Body of pancreas (tissue), 4 donors: Measurements from ENCODE around the gene DOCK9. TPM values are rescaled to one million over a fixed set of nuclear protein-coding genes. Genes with fewer than 3 reads are reported as not detected.

Experiments used
- ATAC-seq: fragments of 150-250 bp; one replicate; pipeline ENCODE4 v1.9.1; 2016
- DNase-seq, 4 donors: peaks; one replicate each; pipeline ENCODE4 v3.0.0-alpha.2; 2019
- H3K27ac ChIP-seq, 4 donors: fragments of 200-600 bp; sonication (generic); 1 replicate in 3 of 4; 2 replicates in 1 of 4; pipeline versions ENCODE4 v1.5.1 to v1.6.1; 2016 to 2019; ENCODE audit warnings: mild to moderate bottlenecking in 1 of 4, mixed read lengths in 1 of 4, moderate library complexity in 1 of 4
- H3K27me3 ChIP-seq, 2 donors: fragments of 200-600 bp; sonication (generic); one replicate each; pipeline ENCODE4 v1.6.0; 2016; ENCODE audit warnings: mild to moderate bottlenecking in 1 of 2
- H3K36me3 ChIP-seq, 2 donors: fragments of 200-600 bp; sonication (generic); replicated peaks in 1 of 2; 2 replicates each; pipeline ENCODE4 v1.5.1; 2016; ENCODE audit warnings: low read depth in 2 of 2; ENCODE audit not compliant: insufficient read depth in 1 of 2
- H3K4me1 ChIP-seq: fragments of 200-600 bp; sonication (generic); one replicate; pipeline ENCODE4 v1.6.0; 2016
- H3K4me3 ChIP-seq, 2 donors: fragments of 200-600 bp; sonication (generic); 1 replicate in 1 of 2; 2 replicates in 1 of 2; pipeline ENCODE4 v1.5.1; 2016 to 2019
- H3K9me3 ChIP-seq, 3 donors: fragments of 200-600 bp; sonication (generic); 1 replicate in 2 of 3; 2 replicates in 1 of 3; pipeline ENCODE4 v1.5.1; 2016
- CTCF ChIP-seq, 7 experiments: fragments of 450-650 bp in 4 of 7; fragments of 200-600 bp in 3 of 7; sonication (generic) in 3 of 7; IDR thresholded peaks; one replicate each; pipeline ENCODE4 v1.5.1; 2016 to 2019; ENCODE audit warnings: antibody characterized with exemption in 7 of 7
- POLR2A ChIP-seq, 3 donors: fragments of 450-650 bp; IDR thresholded peaks; one replicate each; pipeline ENCODE4 v1.6.1; 2016; ENCODE audit warnings: antibody characterized with exemption in 3 of 3, mild to moderate bottlenecking in 2 of 3
- WGBS, 2 donors: methylation state at CpG; one replicate each; pipeline ENCODE4 v1.1.5; 2017; 5-methylcytosine and 5-hydroxymethylcytosine counted together
- intact Hi-C: fragments of 100-400 bp; cut with DNase I; formaldehyde crosslinking; loops from one replicate; pipeline ENCODE4 v1.15.1; 2023
- total RNA-seq, 2 donors: library from RNA; depleted of rRNA; stranded (reverse); fragments of >200 nt; gene quantifications; one replicate each; pipeline ENCODE4 v1.1.0, GENCODE V29; 2016

DOCK9 gene
- total RNA-seq, 2 donors from 2014 or later = 35.3 to 73.5 TPM

GRCh38 chr13:98877466-98877865 lies 100.4 kb downstream of the DOCK9 start:
- Histone ChIP-seq H3K4me1 (no peaks in the 10 kb centered on the region), H3K27me3 (no peaks in the 10 kb centered on the region), H3K36me3 (peaks cover 0 to 13% of the 10 kb centered on the region in 2 donors), H3K4me3 (no peak overlapping the region), H3K9me3 (peaks cover 0 to 6% (median 0%) of the 10 kb centered on the region in 3 donors), H3K27ac (no peak overlapping the region)
- DNase-seq (no peak), ATAC-seq (no peak)
- intact Hi-C loops = no loop called here
- TF ChIP-seq CTCF (IDR thresholded peaks at IDR 0.05) (no peak), POLR2A (IDR thresholded peaks at IDR 0.05) (no peak)
- 87 to 94% methylated on average over 3 of the region's 3 CpGs for WGBS, 2 donors

GRCh38 chr13:98875146-98875729 lies 102.6 kb downstream of the DOCK9 start:
- H3K27ac ChIP-seq = no peak overlapping the region
- TF ChIP-seq POLR2A (IDR thresholded peaks at IDR 0.05) (no peak), CTCF (IDR thresholded peaks at IDR 0.05) (no peak)
- no peaks in the 10 kb centered on the region for H3K4me1 ChIP-seq
- peaks cover 0 to 5% of the 10 kb centered on the region in 2 donors for H3K36me3 ChIP-seq
- no peaks in the 10 kb centered on the region for H3K27me3 ChIP-seq
- DNase-seq = no peak
- peaks cover 0 to 6% (median 0%) of the 10 kb centered on the region in 3 donors for H3K9me3 ChIP-seq
- no peak overlapping the region for H3K4me3 ChIP-seq
- intact Hi-C loops = no loop called here
- ATAC-seq = no peak
- WGBS, 2 donors = 50 to 62% methylated on average over 1 of the region's 1 CpG

GRCh38 chr13:98874029-98874397 lies 103.9 kb downstream of the DOCK9 start:
- intact Hi-C loops = no loop called here
- Histone ChIP-seq H3K9me3 (peaks cover 0 to 6% (median 0%) of the 10 kb centered on the region in 3 donors), H3K27me3 (no peaks in the 10 kb centered on the region), H3K36me3 (peaks cover 0 to 3% of the 10 kb centered on the region in 2 donors), H3K4me3 (no peak overlapping the region), H3K27ac (no peak overlapping the region), H3K4me1 (no peaks in the 10 kb centered on the region)
- 93 to 94% methylated on average over 2 of the region's 2 CpGs for WGBS, 2 donors
- TF ChIP-seq CTCF (IDR thresholded peaks at IDR 0.05) (no peak), POLR2A (IDR thresholded peaks at IDR 0.05) (no peak)
- ATAC-seq = no peak
- DNase-seq = no peak

GRCh38 chr13:98873377-98874028 lies 104.4 kb downstream of the DOCK9 start:
- DNase-seq = no peak
- peaks cover 0 to 6% (median 0%) of the 10 kb centered on the region in 3 donors for H3K9me3 ChIP-seq
- no peaks in the 10 kb centered on the region for H3K27me3 ChIP-seq
- ATAC-seq = no peak
- no peaks in the 10 kb centered on the region for H3K4me1 ChIP-seq
- no peak overlapping the region for H3K27ac ChIP-seq
- intact Hi-C loops = no loop called here
- H3K4me3 ChIP-seq = no peak overlapping the region
- WGBS, 2 donors = 98 to 99% methylated on average over 3 of the region's 3 CpGs
- peaks cover 0 to 3% of the 10 kb centered on the region in 2 donors for H3K36me3 ChIP-seq
- TF ChIP-seq CTCF (IDR thresholded peaks at IDR 0.05) (no peak), POLR2A (IDR thresholded peaks at IDR 0.05) (no peak)

- intact Hi-C loops = no loop called here
- Histone ChIP-seq H3K36me3 (peaks cover 0 to 3% of the 10 kb centered on the region in 2 donors), H3K27ac (no peak overlapping the region), H3K4me3 (no peak overlapping the region), H3K27me3 (no peaks in the 10 kb centered on the region), H3K9me3 (peaks cover 0 to 6% (median 0%) of the 10 kb centered on the region in 3 donors), H3K4me1 (no peaks in the 10 kb centered on the region)
- ATAC-seq = no peak
- TF ChIP-seq POLR2A (IDR thresholded peaks at IDR 0.05) (no peak), CTCF (IDR thresholded peaks at IDR 0.05) (no peak)
- DNase-seq = no peak
- 87 to 94% methylated on average over 13 of the region's 13 CpGs for WGBS, 2 donors
Observed at GRCh38 chr13:98871727-98872126, 106.1 kb downstream of the DOCK9 start.
